K562 (cell line): ENCODE results near the gene RFWD3. TPM values are rescaled to one million over a fixed set of nuclear protein-coding genes. Genes with fewer than 3 reads are reported as not detected.

ENCODE experiments used
- AFF1 ChIP-seq, 2 experiments: fragments of 450-650 bp; IDR thresholded peaks; 2 replicates each; pipeline ENCODE4 v1.6.1; 2018; ENCODE audit warnings: mild to moderate bottlenecking in 2 of 2, low read depth in 1 of 2; ENCODE audit not compliant: partially characterized antibody in 2 of 2
- CREB1 ChIP-seq, 2 experiments: sonication (generic) in 1 of 2; formaldehyde crosslinking in 1 of 2; IDR thresholded peaks; 2 replicates each; pipeline versions ENCODE4 v1.6.1 to v1.8.0; 2012 to 2022; ENCODE audit warnings: inconsistent platforms in 1 of 2, mild to moderate bottlenecking in 1 of 2, missing genetic modification reagents in 1 of 2, moderate library complexity in 1 of 2
- FOSL1 ChIP-seq: fragments of 200-800 bp; sonication (Bioruptor generic); conservative IDR thresholded peaks from 2 replicates; pipeline ENCODE4 v1.6.1; 2016; ENCODE audit warnings: missing genetic modification characterization, missing compliant biosample characterization
- HDGF ChIP-seq: fragments of 450-650 bp; IDR thresholded peaks from 2 replicates; pipeline ENCODE4 v1.6.1; 2016
- HNRNPLL ChIP-seq: fragments of 200-400 bp; formaldehyde crosslinking; IDR thresholded peaks from 2 replicates; pipeline ENCODE4 v1.6.1; 2017; ENCODE audit warnings: low read length, low read depth, mild to moderate bottlenecking; ENCODE audit not compliant: poor library complexity, severe bottlenecking
- NFIC ChIP-seq: fragments of 450-650 bp; IDR thresholded peaks from 2 replicates; pipeline ENCODE4 v1.6.1; 2017; ENCODE audit warnings: mild to moderate bottlenecking, inconsistent platforms
- NR3C1 ChIP-seq: sonication (generic); formaldehyde crosslinking; IDR thresholded peaks from 2 replicates; pipeline ENCODE4 v1.8.1; 2022; ENCODE audit warnings: missing genetic modification reagents
- POLR2B ChIP-seq: fragments of 450-650 bp; IDR thresholded peaks from 2 replicates; pipeline ENCODE4 v1.6.1; 2018; ENCODE audit warnings: low read depth; ENCODE audit not compliant: partially characterized antibody
- RBM22 ChIP-seq: fragments of 200-400 bp; formaldehyde crosslinking; IDR thresholded peaks from 2 replicates; pipeline ENCODE4 v1.6.1; 2018; ENCODE audit warnings: low read length, low read depth; ENCODE audit not compliant: poor library complexity, severe bottlenecking
- SIN3A ChIP-seq, 2 experiments: fragments of 150-350 bp in 1 of 2; IDR thresholded peaks; 2 replicates each; pipeline ENCODE4 v1.6.1; 2011 to 2016; ENCODE audit warnings: borderline replicate concordance in 2 of 2, low read depth in 2 of 2, low read length in 2 of 2, mild to moderate bottlenecking in 2 of 2, moderate library complexity in 2 of 2; ENCODE audit not compliant: control insufficient read depth in 1 of 2
- SNIP1 ChIP-seq: fragments of 450-650 bp; IDR thresholded peaks from 2 replicates; pipeline ENCODE4 v1.7.1; 2017; ENCODE audit warnings: low read depth, mild to moderate bottlenecking
- SRF ChIP-seq, 2 experiments: fragments of 250-450, 450-650 bp in 1 of 2; sonication (Bioruptor Pico) in 1 of 2; sonication (generic) in 1 of 2; formaldehyde crosslinking; IDR thresholded peaks; 2 replicates each; pipeline versions ENCODE4 v1.5.0 to v1.5.1; 2020 to 2022; ENCODE audit warnings: mild to moderate bottlenecking in 1 of 2, missing genetic modification reagents in 1 of 2
- U2AF1 ChIP-seq: fragments of 200-400 bp; formaldehyde crosslinking; optimal IDR thresholded peaks from 2 replicates; pipeline ENCODE3; 2017; ENCODE audit warnings: mild to moderate bottlenecking, low read depth, low read length, moderate library complexity
- ZNF175 ChIP-seq: fragments of 200-800 bp; sonication (Bioruptor generic); IDR thresholded peaks from 2 replicates; pipeline ENCODE4 v1.6.1; 2016; ENCODE audit warnings: low read depth, mild to moderate bottlenecking, missing genetic modification characterization, missing compliant biosample characterization
- polyA plus RNA-seq, 8 experiments: library from polyadenylated mRNA; depleted of rRNA in 4 of 8; stranded (reverse) in 5 of 8; unstranded in 3 of 8; fragments of >200 nt; fragmentation: Nextera tagmentation in 2 of 8; fragmentation: Illumina TruSeq in 1 of 8; extraction: Ambion mirVana in 2 of 8; extraction: Trizol in 1 of 8; gene quantifications; 2 replicates each; pipeline versions ENCODE4 v1.2.1 to v1.2.3, GENCODE V29; 2011 to 2014; ENCODE audit warnings: inconsistent platforms in 1 of 8, missing spikeins in 1 of 8
- total RNA-seq, 7 experiments: library from RNA; depleted of rRNA in 6 of 7; stranded (reverse); fragments of >200 nt in 6 of 7; fragmentation: Illumina TruSeq in 2 of 7; extraction: Trizol in 2 of 7; gene quantifications; 2 replicates each; pipeline versions ENCODE4 v1.2.1 to v1.2.3, GENCODE V29; 2011 to 2021; ENCODE audit warnings: low replicate concordance in 1 of 7
- TF ChIP-seq, protein P1 (sequence below): fragments of 450-650 bp; IDR thresholded peaks from 2 replicates; pipeline ENCODE4 v1.6.1; 2016; ENCODE audit warnings: borderline replicate concordance
- TF ChIP-seq, protein P2 (sequence below): fragments of 450-650 bp; IDR thresholded peaks from 2 replicates; pipeline ENCODE4 v1.6.1; 2016; ENCODE audit warnings: mild to moderate bottlenecking
- TF ChIP-seq, protein P3 (sequence below): fragments of 250-450 bp; sonication (Bioruptor Pico); IDR thresholded peaks from 2 replicates; pipeline ENCODE4 v1.9.0; 2021; ENCODE audit warnings: mild to moderate bottlenecking

Gene RFWD3
- total and polyA plus RNA-seq, 9 of the 15 experiments (the other 6 are each of a cell fraction or from before 2014, with no cell fraction given), result 20.8 to 121 (median 79.0) TPM

DNA sequence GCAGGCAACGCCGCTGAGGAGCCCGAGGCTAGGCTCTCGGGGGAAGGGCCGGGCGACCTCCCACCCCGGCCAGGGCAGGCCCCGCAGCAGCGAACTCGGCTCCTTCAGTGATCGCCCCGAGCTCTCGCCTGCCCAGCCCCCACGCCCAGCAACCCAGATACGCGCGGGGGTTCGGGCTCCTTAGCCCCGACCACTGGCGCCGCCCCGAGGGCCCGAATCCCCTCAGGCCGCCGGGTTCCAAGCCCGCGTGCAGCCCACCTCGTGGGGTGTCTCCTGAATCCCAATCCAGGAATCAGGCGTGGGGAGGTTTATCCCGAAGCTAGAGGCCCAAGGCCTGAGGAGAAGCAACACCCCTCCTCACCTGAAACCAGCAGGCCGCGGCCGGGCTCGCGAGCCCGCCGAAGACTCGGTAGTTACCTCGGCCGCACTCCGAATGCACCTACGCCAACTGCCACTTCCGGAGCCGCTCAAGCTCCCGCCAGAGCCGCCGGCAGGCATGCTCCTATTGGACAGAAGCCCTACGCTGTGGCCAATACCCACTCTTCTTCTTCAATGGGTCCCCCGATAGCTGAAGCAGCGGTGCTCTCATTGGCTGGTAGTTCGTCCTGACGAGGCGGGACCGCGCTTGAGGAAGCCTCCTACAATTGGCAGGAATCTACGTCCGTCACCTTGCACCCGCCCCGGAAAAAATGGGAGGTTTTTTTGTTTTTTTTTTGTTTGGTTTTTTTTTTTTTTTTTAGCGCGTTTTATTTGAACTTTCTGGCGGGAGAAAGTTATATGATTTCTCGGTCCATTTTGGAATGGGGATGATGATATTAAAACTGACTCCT, at the start of gene RFWD3 (continued):
- TF ChIP-seq AFF1 (IDR thresholded peaks at IDR 0.05; ENCODE audit: low read depth in 1 of 2, partially characterized antibody in 2 of 2) (no peak), FOSL1 (tag) (no peak), ZNF175 (CRISPR knock-in tag) (peak; percentile 23; the same call in 1 of the 2 replicates), U2AF1 (peak; percentile 41), POLR2B (peak; percentile 93), RBM22 (peak; percentile 87), HDGF (no peak), CREB1 (IDR thresholded peaks at IDR 0.05) (peak; percentile 88), CREB1 (CRISPR knock-in tag; IDR thresholded peaks at IDR 0.05) (peak; percentile 91), NFIC (no peak; the same call in none of the 2 replicates), NR3C1 (CRISPR knock-in tag) (peak; percentile 85; the same call in 1 of the 2 replicates), SNIP1 (peak; percentile 76), SRF (CRISPR knock-in tag; IDR thresholded peaks at IDR 0.05) (peak in 1 of 2 experiments; percentile 49; a peak in 2 of 4 replicates), SIN3A (IDR thresholded peaks at IDR 0.05; ENCODE audit: borderline replicate concordance in 2 of 2, control insufficient read depth in 1 of 2, low read depth in 2 of 2, low read length in 2 of 2) (peak in 1 of 2 experiments; percentile 46; a peak in 1 of 4 replicates), HNRNPLL (peak; percentile 57)
- TF ChIP-seq, protein P1, sequence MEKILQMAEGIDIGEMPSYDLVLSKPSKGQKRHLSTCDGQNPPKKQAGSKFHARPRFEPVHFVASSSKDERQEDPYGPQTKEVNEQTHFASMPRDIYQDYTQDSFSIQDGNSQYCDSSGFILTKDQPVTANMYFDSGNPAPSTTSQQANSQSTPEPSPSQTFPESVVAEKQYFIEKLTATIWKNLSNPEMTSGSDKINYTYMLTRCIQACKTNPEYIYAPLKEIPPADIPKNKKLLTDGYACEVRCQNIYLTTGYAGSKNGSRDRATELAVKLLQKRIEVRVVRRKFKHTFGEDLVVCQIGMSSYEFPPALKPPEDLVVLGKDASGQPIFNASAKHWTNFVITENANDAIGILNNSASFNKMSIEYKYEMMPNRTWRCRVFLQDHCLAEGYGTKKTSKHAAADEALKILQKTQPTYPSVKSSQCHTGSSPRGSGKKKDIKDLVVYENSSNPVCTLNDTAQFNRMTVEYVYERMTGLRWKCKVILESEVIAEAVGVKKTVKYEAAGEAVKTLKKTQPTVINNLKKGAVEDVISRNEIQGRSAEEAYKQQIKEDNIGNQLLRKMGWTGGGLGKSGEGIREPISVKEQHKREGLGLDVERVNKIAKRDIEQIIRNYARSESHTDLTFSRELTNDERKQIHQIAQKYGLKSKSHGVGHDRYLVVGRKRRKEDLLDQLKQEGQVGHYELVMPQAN, result peak; percentile 92
- TF ChIP-seq, protein P2, sequence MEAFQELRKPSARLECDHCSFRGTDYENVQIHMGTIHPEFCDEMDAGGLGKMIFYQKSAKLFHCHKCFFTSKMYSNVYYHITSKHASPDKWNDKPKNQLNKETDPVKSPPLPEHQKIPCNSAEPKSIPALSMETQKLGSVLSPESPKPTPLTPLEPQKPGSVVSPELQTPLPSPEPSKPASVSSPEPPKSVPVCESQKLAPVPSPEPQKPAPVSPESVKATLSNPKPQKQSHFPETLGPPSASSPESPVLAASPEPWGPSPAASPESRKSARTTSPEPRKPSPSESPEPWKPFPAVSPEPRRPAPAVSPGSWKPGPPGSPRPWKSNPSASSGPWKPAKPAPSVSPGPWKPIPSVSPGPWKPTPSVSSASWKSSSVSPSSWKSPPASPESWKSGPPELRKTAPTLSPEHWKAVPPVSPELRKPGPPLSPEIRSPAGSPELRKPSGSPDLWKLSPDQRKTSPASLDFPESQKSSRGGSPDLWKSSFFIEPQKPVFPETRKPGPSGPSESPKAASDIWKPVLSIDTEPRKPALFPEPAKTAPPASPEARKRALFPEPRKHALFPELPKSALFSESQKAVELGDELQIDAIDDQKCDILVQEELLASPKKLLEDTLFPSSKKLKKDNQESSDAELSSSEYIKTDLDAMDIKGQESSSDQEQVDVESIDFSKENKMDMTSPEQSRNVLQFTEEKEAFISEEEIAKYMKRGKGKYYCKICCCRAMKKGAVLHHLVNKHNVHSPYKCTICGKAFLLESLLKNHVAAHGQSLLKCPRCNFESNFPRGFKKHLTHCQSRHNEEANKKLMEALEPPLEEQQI, result no peak
- TF ChIP-seq, protein P3, sequence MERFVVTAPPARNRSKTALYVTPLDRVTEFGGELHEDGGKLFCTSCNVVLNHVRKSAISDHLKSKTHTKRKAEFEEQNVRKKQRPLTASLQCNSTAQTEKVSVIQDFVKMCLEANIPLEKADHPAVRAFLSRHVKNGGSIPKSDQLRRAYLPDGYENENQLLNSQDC, result 0 out of 2 replicates have a peak, but pooled peaks have one; percentile 24
